Muscle layer of duodenum (tissue), 2 donors: ENCODE measurements around the gene KRT84.

ENCODE experiments used
- H3K27ac ChIP-seq: one replicate; pipeline ENCODE4 v1.7.0; 2013; ENCODE audit warnings: mild to moderate bottlenecking, low read length
- H3K27me3 ChIP-seq: one replicate; pipeline ENCODE4 v1.7.0; 2013; ENCODE audit warnings: low read depth, mild to moderate bottlenecking, control low read depth, low read length
- H3K36me3 ChIP-seq, 2 donors: one replicate each; pipeline ENCODE4 v1.7.0; 2013; ENCODE audit warnings: low read length in 2 of 2, control low read depth in 1 of 2, mild to moderate bottlenecking in 1 of 2; ENCODE audit not compliant: insufficient read depth in 2 of 2, control insufficient read depth in 1 of 2
- H3K4me1 ChIP-seq, 2 donors: one replicate each; pipeline ENCODE4 v1.7.0; 2013; ENCODE audit warnings: low read length in 2 of 2, mild to moderate bottlenecking in 2 of 2, control low read depth in 1 of 2, moderate library complexity in 1 of 2; ENCODE audit not compliant: insufficient read depth in 2 of 2, control insufficient read depth in 1 of 2
- H3K4me3 ChIP-seq, 2 donors: one replicate each; pipeline ENCODE4 v1.7.0; 2013; ENCODE audit warnings: low read length in 2 of 2, low read depth in 1 of 2, mild to moderate bottlenecking in 1 of 2
- H3K9me3 ChIP-seq, 2 donors: one replicate each; pipeline ENCODE4 v1.7.0; 2013; ENCODE audit warnings: low read length in 2 of 2, control low read depth in 1 of 2, mild to moderate bottlenecking in 1 of 2; ENCODE audit not compliant: control insufficient read depth in 1 of 2
- donor health status: healthy.

Gene KRT84

DNA sequence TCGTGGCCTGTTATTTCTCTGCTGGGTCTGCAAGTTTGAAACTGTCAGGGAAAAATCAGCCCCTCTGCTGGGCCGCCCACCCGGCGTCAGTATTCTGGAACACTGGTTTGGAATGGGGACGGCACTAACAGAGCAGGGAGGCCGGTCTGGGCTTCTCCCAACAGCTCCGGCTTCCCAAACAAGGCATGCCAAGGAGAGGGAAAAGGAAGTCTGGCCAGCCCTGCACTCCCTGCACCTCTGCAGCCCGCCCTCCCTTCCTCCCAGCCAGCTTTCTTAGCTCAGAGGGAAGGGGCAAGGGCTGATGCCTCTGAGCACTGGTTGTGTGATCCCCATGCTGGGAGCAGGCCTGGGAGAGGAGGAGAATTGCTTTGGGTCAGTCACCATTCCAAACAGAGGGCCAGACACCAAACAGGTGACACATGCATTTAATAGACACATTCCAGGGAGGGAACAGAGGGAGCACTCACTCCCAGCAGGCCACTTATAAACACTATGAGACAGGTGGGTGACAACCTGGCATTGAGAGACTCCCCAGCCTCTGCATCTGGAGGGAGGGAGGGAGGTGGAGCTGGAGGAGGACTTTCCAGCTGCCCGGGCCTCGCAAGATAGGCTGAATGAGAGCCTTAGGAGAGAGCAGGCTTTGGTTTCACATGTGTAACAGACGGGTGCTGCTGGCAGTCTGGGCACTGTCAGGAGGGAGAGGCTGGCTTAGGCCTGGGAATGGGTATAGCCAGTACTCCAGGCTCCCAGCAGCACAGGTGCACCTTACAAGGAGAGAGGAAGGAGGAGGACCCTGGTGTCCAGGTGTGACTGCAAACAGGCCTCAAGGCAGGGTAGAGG is 38.4 kb upstream of the KRT84 start:
- Histone ChIP-seq H3K4me1 (peaks cover 0 to 14% of the 10 kb centered on the region in 2 donors), H3K27me3 (no peaks in the 10 kb centered on the region), H3K4me3 (no peak overlapping the region), H3K27ac (peak overlapping the region; percentile 64), H3K36me3 (no peaks in the 10 kb centered on the region), H3K9me3 (no peaks in the 10 kb centered on the region)

DNA sequence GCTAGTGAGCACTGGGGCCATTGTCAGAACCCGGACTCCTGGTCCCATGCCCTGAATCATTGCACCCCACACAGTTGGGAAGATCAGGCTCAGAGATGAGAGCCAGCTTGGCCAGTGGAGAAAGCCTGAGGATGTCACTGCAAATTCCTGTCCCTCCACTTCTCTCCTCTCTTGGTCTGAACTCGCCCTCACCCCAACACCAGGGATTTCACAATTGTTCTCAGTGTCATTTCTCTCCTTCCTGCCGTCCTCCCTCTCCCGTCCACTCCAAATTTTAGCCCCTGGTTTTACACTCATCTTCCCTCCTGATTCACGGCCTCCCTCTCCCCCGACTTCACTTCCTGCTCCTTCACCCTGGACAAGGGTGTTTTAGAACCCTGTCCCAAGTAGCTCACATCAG is 37.6 kb upstream of the KRT84 start:
- peaks cover 0 to 14% of the 10 kb centered on the region in 2 donors for H3K4me1 ChIP-seq
- no peaks in the 10 kb centered on the region for H3K27me3 ChIP-seq
- no peak overlapping the region for H3K4me3 ChIP-seq
- H3K36me3 ChIP-seq: no peaks in the 10 kb centered on the region
- peak overlapping the region; percentile 64 for H3K27ac ChIP-seq
- H3K9me3 ChIP-seq: no peaks in the 10 kb centered on the region

DNA sequence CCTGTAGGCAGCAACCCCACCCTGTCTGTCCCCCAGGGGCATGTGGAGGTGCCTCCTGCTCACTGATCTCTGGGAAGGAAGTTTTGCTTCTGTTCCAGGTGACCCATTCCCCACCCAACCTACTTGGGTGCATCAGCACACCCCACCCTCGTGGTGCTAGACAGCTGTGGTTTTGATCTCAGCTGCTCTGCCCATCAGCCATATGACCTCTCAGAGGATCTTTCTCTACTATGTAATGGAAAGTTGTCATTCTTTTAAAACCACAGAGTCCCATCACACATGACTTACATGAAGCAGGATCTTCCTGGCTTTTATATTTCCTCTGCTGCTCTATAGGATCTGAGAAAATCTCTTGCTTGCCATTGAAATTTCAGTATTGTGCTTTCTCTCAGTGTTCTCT is 34.2 kb upstream of the KRT84 start:
- H3K4me3 ChIP-seq: no peak overlapping the region
- no peaks in the 10 kb centered on the region for H3K36me3 ChIP-seq
- H3K27ac ChIP-seq: no peak overlapping the region
- H3K9me3 ChIP-seq: no peaks in the 10 kb centered on the region
- H3K4me1 ChIP-seq: peaks cover 0 to 30% of the 10 kb centered on the region in 2 donors
- H3K27me3 ChIP-seq: no peaks in the 10 kb centered on the region

DNA sequence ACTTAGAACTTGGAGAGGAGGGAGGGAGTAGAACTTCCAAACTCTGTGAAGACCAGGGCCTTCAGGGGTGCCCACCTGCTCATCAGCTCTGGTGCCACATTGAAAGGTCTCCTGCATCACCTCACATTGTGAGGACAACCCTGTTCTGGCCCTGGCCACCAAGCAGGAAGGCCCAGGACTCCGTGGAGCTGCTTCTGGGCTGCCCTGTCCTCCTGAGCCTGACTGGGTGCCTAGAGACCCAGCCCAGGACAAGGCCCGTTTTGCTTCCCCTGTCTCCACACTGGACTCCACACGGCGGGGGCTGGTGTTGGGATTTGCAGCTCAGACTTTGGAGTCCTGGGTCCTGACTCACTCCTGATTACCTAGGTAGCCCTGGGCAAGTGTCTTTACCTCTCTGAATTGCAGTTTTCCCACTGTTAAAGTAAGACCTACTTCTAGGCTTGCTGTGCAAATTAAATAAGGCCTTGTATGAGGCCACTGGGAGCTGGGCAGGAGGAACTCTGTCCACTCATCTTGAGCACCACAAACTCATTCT is 33.2 kb upstream of the KRT84 start:
- H3K27ac ChIP-seq: no peak overlapping the region
- H3K4me1 ChIP-seq: peaks cover 0 to 22% of the 10 kb centered on the region in 2 donors
- H3K36me3 ChIP-seq: no peaks in the 10 kb centered on the region
- H3K4me3 ChIP-seq: no peak overlapping the region
- H3K9me3 ChIP-seq: no peaks in the 10 kb centered on the region
- H3K27me3 ChIP-seq: no peaks in the 10 kb centered on the region

DNA sequence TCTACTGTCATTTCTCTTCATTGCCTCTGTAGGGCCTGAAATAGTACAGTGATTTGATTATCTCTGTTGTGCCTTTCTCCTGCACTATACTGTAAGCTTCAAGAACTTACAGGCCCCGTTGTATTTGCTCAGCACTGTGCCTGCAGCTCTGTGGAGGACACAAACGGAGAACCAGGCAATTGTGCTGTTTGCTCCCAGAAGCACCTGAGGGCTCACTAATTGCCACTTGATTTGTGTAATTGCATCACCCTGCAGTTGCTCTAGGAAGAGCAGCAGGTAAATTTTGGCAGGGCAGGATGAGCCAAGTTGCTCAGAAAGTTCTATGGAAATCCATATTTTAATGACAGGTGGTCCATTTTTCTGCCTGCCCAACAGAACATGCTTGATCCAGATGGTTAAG is 32.3 kb upstream of the KRT84 start:
- H3K9me3 ChIP-seq: no peaks in the 10 kb centered on the region
- H3K4me3 ChIP-seq: no peak overlapping the region
- H3K27me3 ChIP-seq: no peaks in the 10 kb centered on the region
- no peak overlapping the region for H3K27ac ChIP-seq
- no peaks in the 10 kb centered on the region for H3K36me3 ChIP-seq
- peaks cover 0 to 16% of the 10 kb centered on the region in 2 donors for H3K4me1 ChIP-seq

DNA sequence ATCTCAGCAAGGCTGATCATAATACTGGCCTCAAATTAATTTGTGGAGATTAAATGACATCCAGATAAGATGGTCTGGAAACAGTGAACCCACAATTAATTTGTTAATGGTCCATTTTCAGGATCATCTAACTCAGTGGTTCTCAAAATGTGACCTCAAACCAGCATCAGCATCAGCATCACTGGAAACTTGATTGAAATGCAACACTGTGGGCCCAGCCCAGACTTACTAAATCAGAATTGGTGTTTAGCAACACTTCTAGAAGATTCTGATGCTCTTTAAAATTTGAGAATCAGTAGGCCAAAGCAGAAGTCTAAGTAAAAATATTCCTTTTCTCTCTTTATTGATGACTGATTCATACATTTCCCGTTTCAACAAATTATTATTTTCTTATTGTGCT is 31.3 kb upstream of the KRT84 start:
- Histone ChIP-seq H3K4me1 (peaks cover 0 to 23% of the 10 kb centered on the region in 2 donors), H3K27ac (peak overlapping the region; percentile 19), H3K27me3 (no peaks in the 10 kb centered on the region), H3K9me3 (no peaks in the 10 kb centered on the region), H3K36me3 (no peaks in the 10 kb centered on the region), H3K4me3 (no peak overlapping the region)

DNA sequence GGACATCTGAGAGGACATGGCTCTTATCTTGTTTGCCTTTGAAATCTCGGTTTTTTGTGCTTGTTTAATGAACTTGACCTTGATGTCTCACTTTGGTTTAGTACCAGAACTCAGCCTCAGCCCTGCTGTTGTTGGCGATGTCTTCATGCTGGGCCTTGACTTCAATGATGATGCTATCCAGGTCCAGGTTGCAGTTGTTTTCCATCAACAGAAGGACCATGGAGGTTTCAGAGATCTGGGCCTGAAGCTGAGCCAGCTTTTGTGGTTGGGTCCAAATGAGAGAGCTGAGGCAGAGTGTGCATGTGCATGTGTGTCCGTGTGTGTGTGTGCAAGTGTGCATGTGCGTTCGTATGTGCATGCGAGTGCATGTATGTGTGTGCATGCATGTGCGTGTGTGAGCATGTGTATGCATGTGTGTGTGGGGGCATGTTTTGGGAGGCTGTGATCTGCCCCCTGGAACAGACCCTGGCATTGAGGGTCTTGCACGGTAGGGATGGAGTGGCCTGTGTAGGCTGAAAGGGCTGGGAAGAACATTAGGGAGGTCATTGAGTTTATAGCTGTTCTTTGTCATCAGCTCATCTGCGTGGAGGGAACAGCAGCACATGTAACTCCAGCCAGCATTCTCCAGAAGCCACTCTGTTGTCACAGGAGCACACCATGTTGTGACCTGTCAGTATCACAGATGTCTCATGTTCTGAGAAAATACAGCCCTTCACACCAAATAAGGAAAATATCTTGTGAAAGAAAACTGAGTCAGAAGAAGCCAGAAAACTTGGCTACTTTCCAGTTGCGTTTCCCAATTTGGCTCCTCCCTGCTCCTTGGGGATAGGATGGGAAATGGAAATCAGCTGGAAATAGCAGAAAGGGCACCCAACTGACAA is 30.7 kb upstream of the KRT84 start:
- peak overlapping the region; percentile 19 for H3K27ac ChIP-seq
- H3K9me3 ChIP-seq: no peaks in the 10 kb centered on the region
- H3K36me3 ChIP-seq: no peaks in the 10 kb centered on the region
- H3K4me1 ChIP-seq: peaks cover 0 to 30% of the 10 kb centered on the region in 2 donors
- H3K27me3 ChIP-seq: no peaks in the 10 kb centered on the region
- no peak overlapping the region for H3K4me3 ChIP-seq

DNA sequence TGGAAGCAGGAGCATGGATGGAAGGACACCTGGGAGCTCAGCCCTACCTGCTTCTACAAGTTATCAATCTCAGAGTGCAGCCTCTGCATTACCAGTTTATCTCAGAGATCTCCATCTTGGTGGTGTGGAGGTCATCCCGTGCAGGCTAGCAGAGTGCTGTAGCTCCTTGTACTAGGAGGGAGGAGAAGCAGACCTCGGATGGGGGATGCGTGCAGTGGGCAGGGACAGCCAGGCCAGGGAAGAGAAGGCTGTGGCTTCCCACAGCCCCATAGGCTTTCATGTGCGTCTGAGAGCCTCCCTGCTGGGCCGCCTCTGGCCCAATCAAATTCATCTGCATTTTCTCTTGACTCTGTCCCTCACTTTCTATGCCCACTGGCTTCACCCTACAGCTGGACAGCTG is 29.5 kb upstream of the KRT84 start:
- H3K27ac ChIP-seq: no peak overlapping the region
- no peaks in the 10 kb centered on the region for H3K9me3 ChIP-seq
- no peaks in the 10 kb centered on the region for H3K27me3 ChIP-seq
- no peaks in the 10 kb centered on the region for H3K36me3 ChIP-seq
- H3K4me1 ChIP-seq: peaks cover 0 to 35% of the 10 kb centered on the region in 2 donors
- H3K4me3 ChIP-seq: no peak overlapping the region

DNA sequence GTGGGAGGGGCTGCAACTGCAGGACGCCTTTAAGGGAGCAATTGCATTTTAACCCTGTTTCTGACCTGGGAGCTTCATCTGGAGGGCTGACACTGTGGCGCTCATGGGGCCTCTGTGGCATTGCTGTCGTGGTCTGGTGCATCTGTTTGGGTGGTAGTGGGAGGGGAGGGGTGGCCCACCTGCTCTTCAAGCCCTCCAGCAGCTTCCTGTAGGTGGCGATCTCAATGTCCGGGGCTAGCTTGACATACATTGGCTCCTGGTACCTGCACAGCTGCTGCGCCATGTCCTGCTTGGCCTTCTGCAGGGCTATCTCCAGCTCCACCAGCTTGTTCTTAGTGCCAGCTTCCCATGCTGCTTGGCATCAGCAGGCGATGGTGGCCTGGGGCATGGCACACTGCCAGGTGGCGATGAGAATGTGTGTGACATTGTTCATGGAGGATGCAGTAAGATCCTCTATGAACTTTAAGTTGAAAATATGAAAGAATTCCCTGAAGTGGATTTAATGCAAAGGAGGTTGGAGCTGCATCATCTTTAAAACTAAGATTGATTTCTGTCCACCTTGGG is 28.4 kb upstream of the KRT84 start:
- Histone ChIP-seq H3K27me3 (no peaks in the 10 kb centered on the region), H3K27ac (no peak overlapping the region), H3K4me1 (peaks cover 0 to 35% of the 10 kb centered on the region in 2 donors)

DNA sequence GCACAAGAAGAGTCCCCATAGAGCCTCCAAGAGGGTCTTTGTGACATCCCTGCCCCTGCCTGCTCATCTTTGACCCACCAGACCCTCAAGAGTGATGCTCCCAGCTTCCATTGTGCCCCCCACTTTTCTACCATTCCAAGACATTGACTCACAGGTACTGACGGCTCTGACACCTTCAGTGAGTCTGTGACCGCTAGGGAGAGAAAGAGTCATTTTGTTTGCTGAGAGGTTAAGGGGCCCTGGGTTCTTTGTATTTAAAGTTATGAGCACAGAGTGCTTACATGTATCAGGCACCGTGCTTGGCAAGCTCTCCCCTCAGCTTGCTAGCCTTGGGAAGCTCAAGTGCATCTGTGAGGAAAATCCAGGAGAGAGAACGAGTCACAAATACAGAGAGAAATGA is 27.8 kb upstream of the KRT84 start:
- H3K27ac ChIP-seq: no peak overlapping the region
- peaks cover 0 to 35% of the 10 kb centered on the region in 2 donors for H3K4me1 ChIP-seq
- H3K27me3 ChIP-seq: no peaks in the 10 kb centered on the region
- no peaks in the 10 kb centered on the region for H3K9me3 ChIP-seq
- H3K4me3 ChIP-seq: no peak overlapping the region
- no peaks in the 10 kb centered on the region for H3K36me3 ChIP-seq

More for the DNA sequence above, 28.4 kb upstream of the KRT84 start:
- H3K9me3 ChIP-seq: no peaks in the 10 kb centered on the region
- no peak overlapping the region for H3K4me3 ChIP-seq
- H3K36me3 ChIP-seq: no peaks in the 10 kb centered on the region

DNA sequence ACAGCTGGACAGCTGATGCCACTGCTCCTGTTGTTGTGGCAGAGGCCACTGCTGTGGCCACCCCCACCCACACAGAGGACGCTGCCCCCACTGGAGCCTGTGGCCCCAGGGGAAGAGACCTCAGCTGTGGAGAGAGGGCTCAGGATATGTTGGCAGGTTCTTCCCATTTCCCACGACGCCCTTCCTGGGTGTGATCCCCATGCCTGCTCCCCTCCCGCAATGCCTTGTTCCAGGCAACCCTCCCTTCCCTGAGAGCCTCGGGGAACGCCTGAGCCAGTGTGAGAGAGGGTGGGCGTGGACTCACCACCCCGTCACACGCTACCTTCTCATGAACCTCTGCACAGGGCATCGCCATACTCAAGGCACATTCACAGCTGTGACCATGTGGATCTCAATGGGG is 26.4 kb upstream of the KRT84 start:
- no peak overlapping the region for H3K27ac ChIP-seq
- H3K4me1 ChIP-seq: peaks cover 0 to 35% of the 10 kb centered on the region in 2 donors
- H3K4me3 ChIP-seq: no peak overlapping the region
- H3K36me3 ChIP-seq: no peaks in the 10 kb centered on the region
- H3K27me3 ChIP-seq: no peaks in the 10 kb centered on the region
- no peaks in the 10 kb centered on the region for H3K9me3 ChIP-seq
